Measurements from ENCODE around the gene IQCH.

DNA sequence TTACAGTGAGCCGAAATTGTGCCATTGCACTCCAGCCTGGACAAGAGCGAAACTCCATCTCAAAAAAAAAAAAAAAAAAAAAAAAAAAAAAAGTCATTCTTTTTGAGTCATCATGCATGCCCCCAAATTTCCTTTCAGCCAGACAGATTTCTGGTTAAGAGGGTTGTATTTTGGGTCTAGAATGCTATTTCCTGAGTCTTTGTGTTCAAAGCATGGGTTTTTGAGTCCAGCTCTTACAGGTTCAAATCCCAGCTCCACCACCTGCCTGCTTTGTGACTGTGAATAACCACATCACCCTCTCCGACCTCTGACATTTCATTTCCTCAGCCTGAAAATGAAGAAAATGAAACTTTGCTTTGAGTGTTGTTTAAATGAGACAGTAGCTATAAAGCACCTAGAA, 257.0 kb downstream of the IQCH start:
- TF ChIP-seq EZH2 (IDR thresholded peaks at IDR 0.05; ENCODE audit: low read length, missing control alignments): no peak
- TF ChIP-seq CTCF (conservative IDR thresholded peaks at IDR 0.05 in 1 of 2, IDR thresholded peaks at IDR 0.05 in 1 of 2; ENCODE audit: low read depth in 1 of 2, low read length in 2 of 2): no peak
